Measurements from ENCODE around the gene CKS2.

CKS2 gene

GRCh38 chr9:89363921-89364665 lies 53.1 kb downstream of the CKS2 start:
- in situ Hi-C loops (cut with MboI; ENCODE audit: low sequenced_read_pairs) = no loop called here

- in situ Hi-C loops (cut with MboI; ENCODE audit: low sequenced_read_pairs) = no loop called here
These were observed 53.9 kb downstream of the CKS2 start for GRCh38 chr9:89364666-89365531.

- in situ Hi-C loops (cut with MboI; ENCODE audit: low sequenced_read_pairs) = no loop called here
These were observed 54.5 kb downstream of the CKS2 start for GRCh38 chr9:89365532-89365912.
